ENCODE data around the gene RMDN2.

Gene RMDN2

DNA sequence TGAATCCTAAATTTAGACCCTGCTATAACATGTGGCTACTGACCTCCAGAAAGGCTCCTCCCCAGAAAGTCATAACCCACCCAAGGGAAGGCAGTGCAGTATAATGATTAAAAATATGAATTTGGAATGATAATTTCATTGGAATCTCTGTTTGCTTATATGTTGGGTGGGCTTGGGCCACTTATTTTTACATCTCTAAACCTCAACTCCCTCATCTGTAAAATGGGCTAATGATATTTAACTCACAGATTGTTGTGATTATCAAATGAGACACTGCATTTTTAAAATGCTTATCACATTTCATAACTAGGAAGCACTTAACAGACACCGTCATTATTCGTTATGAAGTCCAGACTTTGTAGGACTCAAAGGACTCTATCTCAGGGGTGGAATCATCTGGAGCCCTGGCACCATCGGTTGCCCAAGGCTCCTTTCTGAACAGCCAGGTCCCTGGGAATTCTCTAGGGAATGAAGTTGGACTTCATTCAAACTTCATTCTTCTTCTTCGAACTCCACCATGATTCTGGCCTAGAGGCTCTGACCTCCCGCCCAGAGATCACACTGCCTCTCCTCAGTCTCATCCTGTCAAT lies 33.1 kb upstream of the RMDN2 start:
- H3K4me3 ChIP-seq (replicated peaks; ENCODE audit: low read depth, low read length) = no peak overlapping the region
- TF ChIP-seq CTCF (IDR thresholded peaks at IDR 0.05; ENCODE audit: low read length, missing control alignments) = no peak
- no peak for DNase-seq (ENCODE audit: low read depth)

- no peak overlapping the region for H3K4me3 ChIP-seq (replicated peaks; ENCODE audit: low read depth, low read length)
- DNase-seq (ENCODE audit: low read depth) = no peak
Measured at GRCh38 chr2:37892436-37893114, 32.5 kb upstream of the RMDN2 start.

GRCh38 chr2:37893327-37893726 lies 31.8 kb upstream of the RMDN2 start:
- TF ChIP-seq CTCF (IDR thresholded peaks at IDR 0.05; ENCODE audit: low read length, missing control alignments) = no peak
- no peak overlapping the region for H3K4me3 ChIP-seq (replicated peaks; ENCODE audit: low read depth, low read length)
- DNase-seq (ENCODE audit: low read depth) = no peak

More at GRCh38 chr2:37892436-37893114, 32.5 kb upstream of the RMDN2 start:
- no peak for TF ChIP-seq CTCF (IDR thresholded peaks at IDR 0.05; ENCODE audit: low read length, missing control alignments)

DNA sequence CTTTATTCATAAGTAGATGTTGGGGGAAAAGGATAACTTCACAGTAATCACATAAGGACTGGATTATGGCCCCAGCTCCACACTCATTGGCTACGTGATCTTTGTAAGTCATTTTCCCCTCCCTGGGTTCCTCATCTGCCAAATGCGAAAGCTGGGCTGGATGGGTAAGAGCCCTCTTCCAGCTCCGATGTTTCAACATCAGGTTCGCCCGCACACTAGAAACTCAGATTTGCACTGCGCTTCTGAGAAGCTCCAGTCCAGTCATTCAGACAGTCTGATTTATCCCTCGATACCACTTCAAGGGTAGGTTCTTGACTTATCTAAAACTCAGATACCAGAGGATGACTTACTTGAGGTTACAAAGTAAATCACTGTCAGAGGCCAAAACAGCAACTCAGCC lies 31.0 kb upstream of the RMDN2 start:
- no peak overlapping the region for H3K4me3 ChIP-seq (replicated peaks; ENCODE audit: low read depth, low read length)
- no peak for TF ChIP-seq CTCF (IDR thresholded peaks at IDR 0.05; ENCODE audit: low read length, missing control alignments)
- DNase-seq (ENCODE audit: low read depth) = no peak

DNA sequence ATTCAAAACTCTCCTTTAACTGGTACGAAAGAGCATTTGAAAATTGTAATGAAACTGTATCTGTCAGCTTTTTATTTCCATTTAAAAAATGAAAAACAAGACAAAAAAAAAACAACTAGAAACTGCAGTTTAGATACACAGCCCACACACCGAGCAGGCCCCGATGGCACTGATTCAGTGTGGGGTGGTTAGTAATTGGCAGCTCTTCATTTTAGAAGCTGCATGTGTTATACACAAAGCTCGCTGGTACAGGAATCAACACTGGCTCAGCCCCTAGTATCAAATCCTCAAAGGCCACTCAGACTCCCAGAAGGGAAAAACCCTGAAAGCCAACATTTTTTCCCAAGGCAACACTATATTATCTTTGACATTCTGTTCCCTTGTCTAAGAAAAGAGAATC lies 30.5 kb upstream of the RMDN2 start:
- no peak for TF ChIP-seq CTCF (IDR thresholded peaks at IDR 0.05; ENCODE audit: low read length, missing control alignments)
- peak; percentile 18 for DNase-seq (ENCODE audit: low read depth)
- no peak overlapping the region for H3K4me3 ChIP-seq (replicated peaks; ENCODE audit: low read depth, low read length)

DNA sequence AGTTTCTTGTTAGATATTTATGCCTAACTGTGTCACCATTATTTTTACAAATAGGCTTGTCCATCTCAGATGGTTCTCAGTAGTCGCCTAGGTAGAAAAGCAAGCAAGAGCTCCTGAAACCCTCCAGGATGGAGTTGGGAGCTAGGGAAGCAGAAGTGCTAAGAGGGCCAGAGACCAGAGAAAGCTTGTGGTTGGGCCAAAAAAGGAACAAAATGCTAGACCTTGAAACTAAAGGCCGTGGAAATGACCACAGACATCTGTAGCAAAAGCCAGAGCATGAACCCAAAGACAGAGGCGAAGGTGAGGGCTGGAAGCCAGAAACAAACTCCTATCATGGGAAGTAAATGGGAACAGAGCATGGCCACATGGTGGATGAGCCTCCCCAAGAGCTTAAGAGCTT lies 29.9 kb upstream of the RMDN2 start:
- H3K4me3 ChIP-seq (replicated peaks; ENCODE audit: low read depth, low read length) = no peak overlapping the region
- no peak for DNase-seq (ENCODE audit: low read depth)
- TF ChIP-seq CTCF (IDR thresholded peaks at IDR 0.05; ENCODE audit: low read length, missing control alignments) = no peak

DNA sequence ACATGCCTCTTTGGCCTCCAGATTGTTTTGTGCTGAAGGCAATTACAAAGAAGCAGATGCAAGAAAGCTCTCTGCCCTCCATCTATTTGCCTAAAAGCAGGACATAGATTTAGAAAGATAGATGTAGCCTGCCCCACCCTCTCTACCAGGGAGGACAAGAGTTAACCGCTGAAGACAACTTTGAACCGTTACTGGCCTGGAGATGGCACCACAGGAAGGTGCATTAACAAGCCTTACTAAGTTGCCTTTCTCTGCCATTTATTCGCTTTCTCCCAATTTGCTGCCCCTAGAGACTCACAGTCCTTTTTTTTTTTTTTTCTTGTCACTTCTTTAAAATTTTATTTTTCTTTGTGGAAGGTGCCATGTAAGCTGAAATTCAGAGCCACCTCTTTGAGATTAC lies 28.8 kb upstream of the RMDN2 start:
- peak; percentile 2 for TF ChIP-seq CTCF (IDR thresholded peaks at IDR 0.05; ENCODE audit: low read length, missing control alignments)
- DNase-seq (ENCODE audit: low read depth) = peak; percentile 26
- no peak overlapping the region for H3K4me3 ChIP-seq (replicated peaks; ENCODE audit: low read depth, low read length)

Data from fibroblast of pulmonary artery (primary cell).